IMR-90 (cell line): ENCODE measurements around the gene IFNLR1.

Source experiments
- BHLHE40 ChIP-seq: fragments of 150-350 bp; IDR thresholded peaks from 2 replicates; pipeline ENCODE4 v1.6.1; 2016; ENCODE audit warnings: mild to moderate bottlenecking, low read depth, low read length
- CEBPB ChIP-seq: IDR thresholded peaks from 2 replicates; pipeline ENCODE4 v1.6.1; 2012; ENCODE audit warnings: low read depth, low read length, improper control_type of control experiment
- CHD1 ChIP-seq: IDR thresholded peaks from 2 replicates; pipeline ENCODE4 v1.6.1; 2012; ENCODE audit warnings: low read depth, low read length, improper control_type of control experiment
- ELK1 ChIP-seq: fragments of 150-350 bp; IDR thresholded peaks from 2 replicates; pipeline ENCODE4 v1.6.1; 2016; ENCODE audit warnings: low read depth, mild to moderate bottlenecking, low read length, moderate library complexity, borderline replicate concordance
- MAFK ChIP-seq: IDR thresholded peaks from 2 replicates; pipeline ENCODE4 v1.6.1; 2012; ENCODE audit warnings: low read depth, low read length, improper control_type of control experiment
- MAZ ChIP-seq: IDR thresholded peaks from 2 replicates; pipeline ENCODE4 v1.6.1; 2012; ENCODE audit warnings: low read depth, mild to moderate bottlenecking, low read length, improper control_type of control experiment, moderate library complexity, borderline replicate concordance
- MXI1 ChIP-seq: IDR thresholded peaks from 2 replicates; pipeline ENCODE4 v1.6.1; 2012; ENCODE audit warnings: low read depth, mild to moderate bottlenecking, low read length, moderate library complexity, borderline replicate concordance
- NFE2L2 ChIP-seq: fragments of 150-350 bp; IDR thresholded peaks from 2 replicates; pipeline ENCODE4 v1.6.1; 2016; ENCODE audit warnings: low read depth, mild to moderate bottlenecking, low read length
- POLR2A ChIP-seq: IDR thresholded peaks from 2 replicates; pipeline ENCODE4 v1.6.1; 2012; ENCODE audit warnings: mild to moderate bottlenecking, low read depth, low read length
- RAD21 ChIP-seq: IDR thresholded peaks from 2 replicates; pipeline ENCODE4 v1.6.1; 2012; ENCODE audit warnings: low read length, improper control_type of control experiment
- RFX5 ChIP-seq: IDR thresholded peaks from 2 replicates; pipeline ENCODE4 v1.8.0; 2012; ENCODE audit warnings: low read depth, mild to moderate bottlenecking, low read length, moderate library complexity
- SMC3 ChIP-seq: fragments of 150-350 bp; IDR thresholded peaks from 2 replicates; pipeline ENCODE4 v1.6.1; 2016; ENCODE audit warnings: low read depth, mild to moderate bottlenecking, antibody characterized with exemption, low read length, moderate library complexity
- TF ChIP-seq, protein P1 (sequence below): conservative IDR thresholded peaks from 2 replicates; pipeline ENCODE4 v1.5.1; 2012; ENCODE audit warnings: mild to moderate bottlenecking, low read depth, low read length, improper control_type of control experiment
- TF ChIP-seq, protein P2 (sequence below): fragments of 150-350 bp; IDR thresholded peaks from 2 replicates; pipeline ENCODE4 v1.6.1; 2017; ENCODE audit warnings: mild to moderate bottlenecking, antibody characterized with exemption, low read length, low read depth

- TF ChIP-seq BHLHE40: no peak
- TF ChIP-seq, protein P1, sequence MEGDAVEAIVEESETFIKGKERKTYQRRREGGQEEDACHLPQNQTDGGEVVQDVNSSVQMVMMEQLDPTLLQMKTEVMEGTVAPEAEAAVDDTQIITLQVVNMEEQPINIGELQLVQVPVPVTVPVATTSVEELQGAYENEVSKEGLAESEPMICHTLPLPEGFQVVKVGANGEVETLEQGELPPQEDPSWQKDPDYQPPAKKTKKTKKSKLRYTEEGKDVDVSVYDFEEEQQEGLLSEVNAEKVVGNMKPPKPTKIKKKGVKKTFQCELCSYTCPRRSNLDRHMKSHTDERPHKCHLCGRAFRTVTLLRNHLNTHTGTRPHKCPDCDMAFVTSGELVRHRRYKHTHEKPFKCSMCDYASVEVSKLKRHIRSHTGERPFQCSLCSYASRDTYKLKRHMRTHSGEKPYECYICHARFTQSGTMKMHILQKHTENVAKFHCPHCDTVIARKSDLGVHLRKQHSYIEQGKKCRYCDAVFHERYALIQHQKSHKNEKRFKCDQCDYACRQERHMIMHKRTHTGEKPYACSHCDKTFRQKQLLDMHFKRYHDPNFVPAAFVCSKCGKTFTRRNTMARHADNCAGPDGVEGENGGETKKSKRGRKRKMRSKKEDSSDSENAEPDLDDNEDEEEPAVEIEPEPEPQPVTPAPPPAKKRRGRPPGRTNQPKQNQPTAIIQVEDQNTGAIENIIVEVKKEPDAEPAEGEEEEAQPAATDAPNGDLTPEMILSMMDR: no peak
- no peak for TF ChIP-seq MAFK
- no peak for TF ChIP-seq CEBPB
- TF ChIP-seq POLR2A: no peak
- no peak for TF ChIP-seq MAZ
- no peak for TF ChIP-seq CHD1
- no peak for TF ChIP-seq RFX5
- TF ChIP-seq SMC3: no peak
- no peak for TF ChIP-seq RAD21
- TF ChIP-seq, protein P2, sequence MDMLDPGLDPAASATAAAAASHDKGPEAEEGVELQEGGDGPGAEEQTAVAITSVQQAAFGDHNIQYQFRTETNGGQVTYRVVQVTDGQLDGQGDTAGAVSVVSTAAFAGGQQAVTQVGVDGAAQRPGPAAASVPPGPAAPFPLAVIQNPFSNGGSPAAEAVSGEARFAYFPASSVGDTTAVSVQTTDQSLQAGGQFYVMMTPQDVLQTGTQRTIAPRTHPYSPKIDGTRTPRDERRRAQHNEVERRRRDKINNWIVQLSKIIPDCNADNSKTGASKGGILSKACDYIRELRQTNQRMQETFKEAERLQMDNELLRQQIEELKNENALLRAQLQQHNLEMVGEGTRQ: no peak
- no peak for TF ChIP-seq NFE2L2
- TF ChIP-seq MXI1: no peak
- TF ChIP-seq ELK1: no peak
Measured at GRCh38 chr1:24156542-24157260, 30.4 kb downstream of the IFNLR1 start.
